ENCODE results near the gene PCBP3.
A peak's percentile ranks its signal among the peaks of the same experiment; 100 is the strongest.
"Not testable (repeated sequence)": the region's sequence is repeated elsewhere in the genome, so short reads cannot be mapped to it uniquely, and the experiment has no call there.

Gene PCBP3

GRCh38 chr21:45613881-45614280, 29.6 kb upstream of the PCBP3 start:
- DNase-seq = no peak

GRCh38 chr21:45615145-45615711, 28.3 kb upstream of the PCBP3 start:
- DNase-seq = peak; percentile 45

GRCh38 chr21:45617021-45617921, 26.3 kb upstream of the PCBP3 start:
- DNase-seq = no peak

GRCh38 chr21:45618287-45618686, 25.2 kb upstream of the PCBP3 start:
- no peak for DNase-seq

- DNase-seq = no peak
These were observed 24.6 kb upstream of the PCBP3 start for GRCh38 chr21:45618846-45619485.

- DNase-seq = no peak
These were observed 23.2 kb upstream of the PCBP3 start for GRCh38 chr21:45620201-45620923.

GRCh38 chr21:45621435-45622331, 21.8 kb upstream of the PCBP3 start:
- DNase-seq = not testable (repeated sequence)

GRCh38 chr21:45622416-45623097, 21.0 kb upstream of the PCBP3 start:
- no peak for DNase-seq

GRCh38 chr21:45623436-45623835, 20.1 kb upstream of the PCBP3 start:
- DNase-seq = no peak

- DNase-seq = not testable (repeated sequence)
These were observed 17.4 kb upstream of the PCBP3 start for GRCh38 chr21:45626127-45626526.

- no peak for DNase-seq
These were observed 14.2 kb upstream of the PCBP3 start for GRCh38 chr21:45629046-45629981.

GRCh38 chr21:45630066-45630694, 13.3 kb upstream of the PCBP3 start:
- no peak for DNase-seq

- DNase-seq = no peak
These were observed 12.6 kb upstream of the PCBP3 start for GRCh38 chr21:45630876-45631275.

GRCh38 chr21:45631540-45631939, 12.0 kb upstream of the PCBP3 start:
- no peak for DNase-seq

- no peak for DNase-seq
These were observed 11.4 kb upstream of the PCBP3 start for GRCh38 chr21:45632160-45632559.

- no peak for DNase-seq
These were observed 10.8 kb upstream of the PCBP3 start for GRCh38 chr21:45632637-45633251.

- DNase-seq = no peak
These were observed 8.9 kb upstream of the PCBP3 start for GRCh38 chr21:45634511-45635183.

- DNase-seq = no peak
These were observed 8.0 kb upstream of the PCBP3 start for GRCh38 chr21:45635271-45636151.
